ENCODE measurements around the gene CANT1.
A peak's percentile ranks its signal among the peaks of the same experiment; 100 is the strongest.
"Not testable (repeated sequence)": the region's sequence is repeated elsewhere in the genome, so short reads cannot be mapped to it uniquely, and the experiment has no call there.

The CANT1 gene

GRCh38 chr17:78966123-78966813 is 43.3 kb downstream of the CANT1 start:
- no peak overlapping the region for H4K12ac ChIP-seq (ENCODE audit: low read depth, low read length)
- no peak overlapping the region for H3K18ac ChIP-seq (ENCODE audit: low read length)
- H3K4ac ChIP-seq (ENCODE audit: low read depth, low read length), result no peak overlapping the region
- peak in 1 of 2 donors; percentile 48 for DNase-seq
- no peaks in the 10 kb centered on the region for H3K9me3 ChIP-seq (ENCODE audit: insufficient read depth, low read depth, low read length)
- H3K27ac ChIP-seq (ENCODE audit: low read depth, low read length), result no peak overlapping the region
- no peak overlapping the region for H3K9ac ChIP-seq (ENCODE audit: low read length)
- no peak overlapping the region for H3K23ac ChIP-seq (ENCODE audit: low read length)
- H4K8ac ChIP-seq (ENCODE audit: low read depth, low read length), result no peak overlapping the region
- H3K14ac ChIP-seq (ENCODE audit: low read length), result no peak overlapping the region
- H4K91ac ChIP-seq (ENCODE audit: low read depth, low read length), result no peak overlapping the region
- H3K4me3 ChIP-seq (ENCODE audit: low read depth, low read length), result peak overlapping the region; percentile 6
- peaks cover 14 to 16% of the 10 kb centered on the region in 2 experiments for H3K4me1 ChIP-seq (ENCODE audit: control insufficient read depth in 1 of 2, insufficient read depth in 2 of 2, low read length in 2 of 2)
- H2BK5ac ChIP-seq (ENCODE audit: low read depth, low read length, poor library complexity), result no peak overlapping the region
- H3K79me1 ChIP-seq (ENCODE audit: low read length), result peaks cover 5% of the 10 kb centered on the region
- no peak overlapping the region for H2BK12ac ChIP-seq (ENCODE audit: low read length)
- H2BK120ac ChIP-seq (ENCODE audit: insufficient read depth, low read length, poor library complexity), result no peak overlapping the region
- no peak overlapping the region for H2AFZ ChIP-seq (ENCODE audit: insufficient read depth, low read length, poor library complexity)
- WGBS (ENCODE audit: extremely low coverage, insufficient coverage, insufficient read length), result no CpG with 5 or more reads among the region's 26 CpGs
- H3K4me2 ChIP-seq (ENCODE audit: low read length), result no peak overlapping the region
- no peaks in the 10 kb centered on the region for H3K79me2 ChIP-seq (ENCODE audit: control insufficient read depth, insufficient read depth, low read length, poor library complexity)
- no peaks in the 10 kb centered on the region for H3K36me3 ChIP-seq (ENCODE audit: control insufficient read depth in 1 of 2, insufficient read depth in 2 of 2, low read length in 2 of 2)
- no peak overlapping the region for H2AK5ac ChIP-seq (ENCODE audit: low read length)
- no peaks in the 10 kb centered on the region for H3K27me3 ChIP-seq (ENCODE audit: insufficient read depth, low read length)

DNA sequence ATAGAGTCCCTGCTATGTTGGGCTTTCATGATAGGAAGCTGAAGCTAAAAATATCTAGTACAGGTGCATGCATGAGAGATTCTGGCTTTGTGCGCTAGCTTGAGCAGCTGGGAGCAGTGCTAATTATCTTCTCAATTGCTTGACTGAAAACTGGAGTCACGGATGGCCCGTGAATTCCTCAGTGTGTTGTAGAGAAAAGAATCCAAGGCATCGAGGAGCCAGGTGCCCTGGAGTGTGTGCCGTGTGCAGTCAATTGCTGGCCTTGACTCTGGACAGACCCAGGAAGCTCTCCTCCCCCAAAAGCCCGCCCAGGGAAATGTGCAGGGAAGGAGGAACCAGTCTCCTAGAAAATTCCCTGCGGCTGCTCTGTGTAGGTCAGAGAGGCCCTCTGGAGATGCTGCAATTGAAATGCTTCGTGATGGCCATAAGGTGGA is 44.1 kb downstream of the CANT1 start:
- Histone ChIP-seq H3K79me1 (ENCODE audit: low read length) (peaks cover 7% of the 10 kb centered on the region), H3K27me3 (ENCODE audit: insufficient read depth, low read length) (no peaks in the 10 kb centered on the region), H3K4me1 (ENCODE audit: control insufficient read depth in 1 of 2, insufficient read depth in 2 of 2, low read length in 2 of 2) (peaks cover 19 to 20% of the 10 kb centered on the region in 2 experiments), H2AFZ (ENCODE audit: insufficient read depth, low read length, poor library complexity) (no peak overlapping the region), H3K9me3 (ENCODE audit: insufficient read depth, low read depth, low read length) (no peaks in the 10 kb centered on the region), H2BK5ac (ENCODE audit: low read depth, low read length, poor library complexity) (no peak overlapping the region), H3K4ac (ENCODE audit: low read depth, low read length) (no peak overlapping the region), H3K4me3 (ENCODE audit: low read depth, low read length) (no peak overlapping the region), H4K91ac (ENCODE audit: low read depth, low read length) (no peak overlapping the region), H3K18ac (ENCODE audit: low read length) (no peak overlapping the region), H2AK5ac (ENCODE audit: low read length) (no peak overlapping the region), H4K12ac (ENCODE audit: low read depth, low read length) (no peak overlapping the region), H3K27ac (ENCODE audit: low read depth, low read length) (no peak overlapping the region), H2BK120ac (ENCODE audit: insufficient read depth, low read length, poor library complexity) (no peak overlapping the region), H3K4me2 (ENCODE audit: low read length) (no peak overlapping the region), H4K8ac (ENCODE audit: low read depth, low read length) (no peak overlapping the region), H2BK12ac (ENCODE audit: low read length) (no peak overlapping the region), H3K23ac (ENCODE audit: low read length) (no peak overlapping the region), H3K14ac (ENCODE audit: low read length) (no peak overlapping the region), H3K9ac (ENCODE audit: low read length) (no peak overlapping the region), H3K79me2 (ENCODE audit: control insufficient read depth, insufficient read depth, low read length, poor library complexity) (no peaks in the 10 kb centered on the region), H3K36me3 (ENCODE audit: control insufficient read depth in 1 of 2, insufficient read depth in 2 of 2, low read length in 2 of 2) (no peaks in the 10 kb centered on the region)
- WGBS (ENCODE audit: extremely low coverage, insufficient coverage, insufficient read length), result no CpG with 5 or more reads among the region's 8 CpGs
- DNase-seq, result peak; percentile 98 to 99

DNA sequence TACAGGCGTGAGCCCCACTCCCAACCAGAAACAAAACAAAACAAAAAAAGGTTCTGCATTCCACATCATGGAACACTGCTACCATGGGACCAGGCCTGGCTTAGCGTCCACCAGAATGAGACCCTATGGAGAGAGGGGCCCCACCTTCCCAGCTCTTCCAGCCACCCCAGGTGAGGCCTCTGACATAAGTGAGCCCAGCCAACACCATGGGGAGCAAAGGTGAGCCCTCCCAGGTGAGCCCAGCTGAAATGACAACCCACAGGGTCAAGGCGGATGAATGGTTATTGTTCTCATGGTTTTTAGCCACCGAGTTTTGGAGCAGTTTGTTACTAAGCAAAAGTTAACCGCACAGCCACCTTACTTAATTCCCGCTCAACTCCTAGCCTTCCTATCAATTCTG is 46.2 kb downstream of the CANT1 start:
- no peak overlapping the region for H3K14ac ChIP-seq (ENCODE audit: low read length)
- H3K27ac ChIP-seq (ENCODE audit: low read depth, low read length), result no peak overlapping the region
- H2AK5ac ChIP-seq (ENCODE audit: low read length), result peak overlapping the region; percentile 39
- no peaks in the 10 kb centered on the region for H3K79me2 ChIP-seq (ENCODE audit: control insufficient read depth, insufficient read depth, low read length, poor library complexity)
- H3K18ac ChIP-seq (ENCODE audit: low read length), result no peak overlapping the region
- no peak overlapping the region for H3K9ac ChIP-seq (ENCODE audit: low read length)
- no peak overlapping the region for H3K4me2 ChIP-seq (ENCODE audit: low read length)
- peak overlapping the region; percentile 67 for H2BK12ac ChIP-seq (ENCODE audit: low read length)
- peak overlapping the region; percentile 4 for H4K8ac ChIP-seq (ENCODE audit: low read depth, low read length)
- DNase-seq, result no peak
- H2AFZ ChIP-seq (ENCODE audit: insufficient read depth, low read length, poor library complexity), result no peak overlapping the region
- no peaks in the 10 kb centered on the region for H3K27me3 ChIP-seq (ENCODE audit: insufficient read depth, low read length)
- H4K12ac ChIP-seq (ENCODE audit: low read depth, low read length), result no peak overlapping the region
- no peak overlapping the region for H2BK5ac ChIP-seq (ENCODE audit: low read depth, low read length, poor library complexity)
- H3K4me3 ChIP-seq (ENCODE audit: low read depth, low read length), result no peak overlapping the region
- H3K23ac ChIP-seq (ENCODE audit: low read length), result no peak overlapping the region
- no peaks in the 10 kb centered on the region for H3K9me3 ChIP-seq (ENCODE audit: insufficient read depth, low read depth, low read length)
- peaks cover 26 to 28% of the 10 kb centered on the region in 2 experiments for H3K4me1 ChIP-seq (ENCODE audit: control insufficient read depth in 1 of 2, insufficient read depth in 2 of 2, low read length in 2 of 2)
- H3K36me3 ChIP-seq (ENCODE audit: control insufficient read depth in 1 of 2, insufficient read depth in 2 of 2, low read length in 2 of 2), result no peaks in the 10 kb centered on the region
- peak overlapping the region; percentile 48 for H4K91ac ChIP-seq (ENCODE audit: low read depth, low read length)
- H2BK120ac ChIP-seq (ENCODE audit: insufficient read depth, low read length, poor library complexity), result no peak overlapping the region
- peaks cover 12% of the 10 kb centered on the region for H3K79me1 ChIP-seq (ENCODE audit: low read length)
- H3K4ac ChIP-seq (ENCODE audit: low read depth, low read length), result no peak overlapping the region
- WGBS (ENCODE audit: extremely low coverage, insufficient coverage, insufficient read length), result no CpG with 5 or more reads among the region's 6 CpGs

DNA sequence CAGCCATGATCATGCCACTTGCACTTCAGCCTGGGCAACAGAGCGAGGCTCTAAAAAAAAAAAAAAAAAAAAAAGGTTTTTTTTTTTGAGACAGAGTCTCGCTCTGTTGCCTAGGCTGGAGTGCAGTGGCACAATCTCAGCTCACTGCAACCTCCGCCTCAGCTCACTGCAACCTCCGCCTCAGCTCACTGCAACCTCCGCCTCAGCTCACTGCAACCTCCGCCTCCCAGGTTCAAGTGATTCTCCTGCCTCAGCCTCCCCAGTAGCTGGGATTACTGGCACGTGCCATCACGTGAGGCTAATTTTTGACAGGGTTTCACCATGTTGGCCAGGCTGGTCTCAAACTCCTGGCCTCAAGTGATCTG is 46.6 kb downstream of the CANT1 start:
- H3K18ac ChIP-seq (ENCODE audit: low read length); H2BK12ac ChIP-seq (ENCODE audit: low read length); H4K12ac ChIP-seq (ENCODE audit: low read depth, low read length); H2BK120ac ChIP-seq (ENCODE audit: insufficient read depth, low read length, poor library complexity); H2AFZ ChIP-seq (ENCODE audit: insufficient read depth, low read length, poor library complexity); H3K27me3 ChIP-seq (ENCODE audit: insufficient read depth, low read length); H2BK5ac ChIP-seq (ENCODE audit: low read depth, low read length, poor library complexity); H3K4ac ChIP-seq (ENCODE audit: low read depth, low read length); H2AK5ac ChIP-seq (ENCODE audit: low read length); DNase-seq; H3K14ac ChIP-seq (ENCODE audit: low read length); H3K9me3 ChIP-seq (ENCODE audit: insufficient read depth, low read depth, low read length); H3K36me3 ChIP-seq (ENCODE audit: control insufficient read depth in 1 of 2, insufficient read depth in 2 of 2, low read length in 2 of 2); H3K4me2 ChIP-seq (ENCODE audit: low read length); H3K79me2 ChIP-seq (ENCODE audit: control insufficient read depth, insufficient read depth, low read length, poor library complexity); H3K27ac ChIP-seq (ENCODE audit: low read depth, low read length); H3K9ac ChIP-seq (ENCODE audit: low read length); H3K23ac ChIP-seq (ENCODE audit: low read length); H3K4me3 ChIP-seq (ENCODE audit: low read depth, low read length): not testable (repeated sequence)
- peak overlapping the region; percentile 4 for H4K8ac ChIP-seq (ENCODE audit: low read depth, low read length)
- H4K91ac ChIP-seq (ENCODE audit: low read depth, low read length), result peak overlapping the region; percentile 48
- H3K79me1 ChIP-seq (ENCODE audit: low read length), result peaks cover 15% of the 10 kb centered on the region
- WGBS (ENCODE audit: extremely low coverage, insufficient coverage, insufficient read length), result no CpG with 5 or more reads among the region's 8 CpGs
- H3K4me1 ChIP-seq (ENCODE audit: control insufficient read depth in 1 of 2, insufficient read depth in 2 of 2, low read length in 2 of 2), result peaks cover 28 to 32% of the 10 kb centered on the region in 2 experiments
